Measurements from ENCODE around the gene PSMD3. TPM values are rescaled to one million over a fixed set of nuclear protein-coding genes. Genes with fewer than 3 reads are reported as not detected.

The PSMD3 gene
- total and polyA plus RNA-seq, 9 of the 15 experiments (the other 6 are each of a cell fraction or from before 2014, with no cell fraction given) = 2.0 to 251 (median 135) TPM

DNA sequence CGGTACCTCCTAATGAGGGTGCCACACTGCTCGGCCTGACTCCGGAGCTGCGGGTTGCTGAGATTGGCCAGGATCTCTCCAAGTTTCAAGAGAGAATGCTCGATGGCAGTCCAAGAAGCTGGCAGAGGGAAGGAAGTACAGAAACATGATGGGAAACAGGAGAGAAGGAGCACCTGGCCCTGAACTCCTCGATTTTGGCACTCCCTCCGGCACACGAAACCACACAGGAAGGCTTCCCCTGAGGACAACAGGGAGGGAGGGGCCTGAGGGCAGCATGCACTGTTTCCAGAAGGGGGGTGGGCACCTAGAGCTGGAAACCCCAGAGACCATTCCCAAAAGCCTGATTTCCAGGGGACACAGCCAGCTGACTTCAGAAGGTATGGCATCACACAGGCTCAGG lies 52.7 kb downstream of the PSMD3 start:
- no TSS peak for BruUV-seq (replicated peaks)
- in situ Hi-C loops (cut with MboI) = loop anchor here (5.0 kb wide), 1 partner anchor 49 kb away; no protein-coding TSS in a partner anchor
- FAIRE-seq (no peak), ATAC-seq (no peak), DNase-seq (ENCODE audit: extremely low read depth in 1 of 4, low spot score in 3 of 4) (no peak)
- Histone ChIP-seq H3K9me1 (ENCODE audit: control insufficient read depth, insufficient read depth, low read length) (no peaks in the 10 kb centered on the region), H3K4me2 (ENCODE audit: insufficient read depth, low read length) (no peak overlapping the region), H3K9ac (ENCODE audit: insufficient read depth in 1 of 2, low read depth in 2 of 2, low read length in 2 of 2) (no peak overlapping the region), H3K79me2 (ENCODE audit: control insufficient read depth, insufficient read depth, low read length) (no peaks in the 10 kb centered on the region), H3K27ac (ENCODE audit: extremely low read depth, low read depth, low read length) (no peak overlapping the region), H3K9me3 (replicated peaks; ENCODE audit: control insufficient read depth, insufficient read depth, low read depth, low read length) (no peaks in the 10 kb centered on the region), H2AFZ (ENCODE audit: low read depth, low read length) (no peak overlapping the region), H3K4me1 (replicated peaks in 1 of 2; ENCODE audit: control insufficient read depth in 2 of 2, insufficient read depth in 2 of 2, low read length in 2 of 2) (peaks cover 0 to 4% of the 10 kb centered on the region in 2 experiments; a peak in 1 of 5 replicates), H4K20me1 (replicated peaks; ENCODE audit: control insufficient read depth, insufficient read depth, low read length) (no peaks in the 10 kb centered on the region), H3K36me3 (ENCODE audit: control insufficient read depth, insufficient read depth, low read length) (peaks cover 78% of the 10 kb centered on the region), H3K27me3 (ENCODE audit: control insufficient read depth in 2 of 2, insufficient read depth in 2 of 2, low read length in 2 of 2) (no peaks in the 10 kb centered on the region), H3K4me3 (no peak overlapping the region)
- intact Hi-C loops (cut with micrococcal nuclease) = no loop called here
- WGBS (ENCODE audit: insufficient coverage, low coverage, missing lambda C conversion rate) = 92% methylated on average over 7 of the region's 8 CpGs
- ChIA-PET POLR2A (interaction anchor here (1.4 kb wide), 1 partner anchor 16 kb away, joined by 3 read pairs; no protein-coding TSS in a partner anchor), CTCF (ENCODE audit: low intra/inter-chr PET ratio) (no interaction called here)
- TF ChIP-seq ETS2 (tag; IDR thresholded peaks at IDR 0.05; ENCODE audit: borderline replicate concordance, poor library complexity, severe bottlenecking) (no peak), THRB (CRISPR knock-in tag; conservative IDR thresholded peaks at IDR 0.05) (no peak), NR2F6 (CRISPR knock-in tag; IDR thresholded peaks at IDR 0.05) (no peak), CBX2 (IDR thresholded peaks at IDR 0.05; ENCODE audit: insufficient read depth, low read length, poor library complexity, severe bottlenecking) (no peak), RBFOX2 (IDR thresholded peaks at IDR 0.05; ENCODE audit: low read depth, low read length) (0 out of 2 replicates have a peak, but pooled peaks have one; percentile 12), ZNF274 (IDR thresholded peaks at IDR 0.05; ENCODE audit: borderline replicate concordance, low read depth, low read length) (no peak)
- TF ChIP-seq, protein P1, sequence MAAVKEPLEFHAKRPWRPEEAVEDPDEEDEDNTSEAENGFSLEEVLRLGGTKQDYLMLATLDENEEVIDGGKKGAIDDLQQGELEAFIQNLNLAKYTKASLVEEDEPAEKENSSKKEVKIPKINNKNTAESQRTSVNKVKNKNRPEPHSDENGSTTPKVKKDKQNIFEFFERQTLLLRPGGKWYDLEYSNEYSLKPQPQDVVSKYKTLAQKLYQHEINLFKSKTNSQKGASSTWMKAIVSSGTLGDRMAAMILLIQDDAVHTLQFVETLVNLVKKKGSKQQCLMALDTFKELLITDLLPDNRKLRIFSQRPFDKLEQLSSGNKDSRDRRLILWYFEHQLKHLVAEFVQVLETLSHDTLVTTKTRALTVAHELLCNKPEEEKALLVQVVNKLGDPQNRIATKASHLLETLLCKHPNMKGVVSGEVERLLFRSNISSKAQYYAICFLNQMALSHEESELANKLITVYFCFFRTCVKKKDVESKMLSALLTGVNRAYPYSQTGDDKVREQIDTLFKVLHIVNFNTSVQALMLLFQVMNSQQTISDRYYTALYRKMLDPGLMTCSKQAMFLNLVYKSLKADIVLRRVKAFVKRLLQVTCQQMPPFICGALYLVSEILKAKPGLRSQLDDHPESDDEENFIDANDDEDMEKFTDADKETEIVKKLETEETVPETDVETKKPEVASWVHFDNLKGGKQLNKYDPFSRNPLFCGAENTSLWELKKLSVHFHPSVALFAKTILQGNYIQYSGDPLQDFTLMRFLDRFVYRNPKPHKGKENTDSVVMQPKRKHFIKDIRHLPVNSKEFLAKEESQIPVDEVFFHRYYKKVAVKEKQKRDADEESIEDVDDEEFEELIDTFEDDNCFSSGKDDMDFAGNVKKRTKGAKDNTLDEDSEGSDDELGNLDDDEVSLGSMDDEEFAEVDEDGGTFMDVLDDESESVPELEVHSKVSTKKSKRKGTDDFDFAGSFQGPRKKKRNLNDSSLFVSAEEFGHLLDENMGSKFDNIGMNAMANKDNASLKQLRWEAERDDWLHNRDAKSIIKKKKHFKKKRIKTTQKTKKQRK (IDR thresholded peaks at IDR 0.05; ENCODE audit: borderline replicate concordance, low read depth, low read length) = no peak

Data from K562 (cell line).